GM12864 (cell line): Measurements from ENCODE around the gene PCBP3.
"Not testable (repeated sequence)": the region's sequence is repeated elsewhere in the genome, so short reads cannot be mapped to it uniquely, and the experiment has no call there.

Experiments
- DNase-seq: peaks from one replicate; pipeline ENCODE4 v3.0.0-alpha.2; 2011; ENCODE audit warnings: low read depth
- H3K4me3 ChIP-seq: 2 replicates; pipeline ENCODE4 v1.5.1; 2011; ENCODE audit warnings: mild to moderate bottlenecking, low read depth, low read length, control low read depth
- CTCF ChIP-seq: IDR thresholded peaks from 2 replicates; pipeline ENCODE4 v1.5.1; 2011; ENCODE audit warnings: low read depth, mild to moderate bottlenecking, moderate library complexity, low read length, control low read depth, inconsistent platforms; ENCODE audit errors: missing control alignments

The PCBP3 gene

GRCh38 chr21:45670731-45671130 is 27.2 kb downstream of the PCBP3 start:
- no peak overlapping the region for H3K4me3 ChIP-seq
- TF ChIP-seq CTCF, result no peak
- no peak for DNase-seq

- DNase-seq, H3K4me3 ChIP-seq: not testable (repeated sequence)
These were observed 35.3 kb downstream of the PCBP3 start for GRCh38 chr21:45678790-45679189.

GRCh38 chr21:45680215-45680614 is 36.7 kb downstream of the PCBP3 start:
- TF ChIP-seq CTCF, result no peak
- H3K4me3 ChIP-seq, result no peak overlapping the region
- DNase-seq, result no peak

- no peak for DNase-seq
- TF ChIP-seq CTCF, result no peak
- H3K4me3 ChIP-seq, result no peak overlapping the region
These were observed 51.6 kb downstream of the PCBP3 start for GRCh38 chr21:45695086-45695485.

- no peak overlapping the region for H3K4me3 ChIP-seq
- no peak for TF ChIP-seq CTCF
- DNase-seq, result no peak
These were observed 55.1 kb downstream of the PCBP3 start for GRCh38 chr21:45698493-45699184.

- H3K4me3 ChIP-seq, result no peak overlapping the region
- TF ChIP-seq CTCF, result no peak
- no peak for DNase-seq
These were observed 55.9 kb downstream of the PCBP3 start for GRCh38 chr21:45699251-45699942.

- no peak overlapping the region for H3K4me3 ChIP-seq
- no peak for TF ChIP-seq CTCF
- DNase-seq, result no peak
These were observed 56.4 kb downstream of the PCBP3 start for GRCh38 chr21:45699966-45700365.
